Chondrocyte (in vitro differentiated cells): ENCODE results near the gene IGSF3. TPM values are rescaled to one million over a fixed set of nuclear protein-coding genes. Genes with fewer than 3 reads are reported as not detected.

Experiments used
- DNase-seq: peaks from one replicate; pipeline ENCODE4 v3.0.0; 2021; ENCODE audit warnings: mixed read lengths, low spot score
- H3K27ac Mint-ChIP-seq: one replicate; pipeline ENCODE4 v1.8.0; 2021; ENCODE audit warnings: mild to moderate bottlenecking, moderate library complexity, mixed read lengths; ENCODE audit not compliant: unreplicated experiment
- H3K27me3 Mint-ChIP-seq: 2 replicates; pipeline ENCODE4 v1.8.0; 2021; ENCODE audit warnings: low read depth, mixed read lengths
- H3K36me3 Mint-ChIP-seq: 2 replicates; pipeline ENCODE4 v1.8.0; 2021; ENCODE audit warnings: low read depth, mixed read lengths
- H3K4me1 Mint-ChIP-seq: 2 replicates; pipeline ENCODE4 v1.8.0; 2021; ENCODE audit warnings: low read depth, mild to moderate bottlenecking, mixed read lengths
- H3K4me3 Mint-ChIP-seq: one replicate; pipeline ENCODE4 v1.8.0; 2021; ENCODE audit warnings: mild to moderate bottlenecking, moderate library complexity, mixed read lengths; ENCODE audit not compliant: unreplicated experiment
- H3K9me3 Mint-ChIP-seq: 2 replicates; pipeline ENCODE4 v1.8.0; 2021; ENCODE audit warnings: low read depth, mixed read lengths
- CTCF ChIP-seq: fragments of 200-600 bp; sonication (generic); IDR thresholded peaks from 2 replicates; pipeline ENCODE4 v1.5.0; 2021; ENCODE audit warnings: antibody characterized with exemption, mild to moderate bottlenecking, moderate library complexity
- total RNA-seq: library from RNA; stranded (reverse); gene quantifications from 3 replicates; pipeline ENCODE4 v1.2.1, GENCODE V29; 2021

The IGSF3 gene
- total RNA-seq, 1 donor from 2014 or later = 20.5 TPM

- H3K27me3 Mint-ChIP-seq = no peaks in the 10 kb centered on the region
- no peak overlapping the region for H3K4me3 Mint-ChIP-seq
- no peak for DNase-seq
- no peak for TF ChIP-seq CTCF
- H3K4me1 Mint-ChIP-seq = peaks cover 6% of the 10 kb centered on the region
- no peak overlapping the region for H3K27ac Mint-ChIP-seq
- peaks cover 10% of the 10 kb centered on the region for H3K9me3 Mint-ChIP-seq
- peaks cover 10% of the 10 kb centered on the region for H3K36me3 Mint-ChIP-seq
Measured at GRCh38 chr1:116560704-116561490, 106.6 kb downstream of the IGSF3 start.

DNA sequence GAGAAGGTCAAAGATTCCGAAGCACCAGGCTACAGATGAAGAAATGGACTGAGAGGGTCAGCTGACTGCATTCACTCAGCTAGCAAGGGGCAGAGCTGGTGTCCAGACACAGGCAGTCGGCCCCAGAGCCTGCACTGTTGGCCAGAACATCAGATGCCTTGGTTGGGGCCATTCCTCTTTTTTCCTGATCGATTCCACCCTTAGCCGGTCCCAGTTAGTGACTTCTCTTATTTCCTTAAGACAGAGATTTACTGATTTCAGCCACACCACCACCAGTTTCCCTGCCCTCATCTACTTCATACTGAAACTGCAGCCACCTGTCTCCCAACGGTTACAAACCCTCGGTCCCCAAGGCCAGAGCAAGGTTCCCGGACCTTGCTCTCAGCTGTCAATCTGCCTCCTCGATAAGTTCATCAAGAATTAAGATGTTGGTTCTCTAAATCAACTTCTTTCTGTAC, 108.2 kb downstream of the IGSF3 start:
- Mint-ChIP-seq H3K27ac (no peak overlapping the region), H3K27me3 (no peaks in the 10 kb centered on the region), H3K4me3 (no peak overlapping the region), H3K4me1 (peaks cover 13% of the 10 kb centered on the region), H3K36me3 (peaks cover 6% of the 10 kb centered on the region), H3K9me3 (peaks cover 9% of the 10 kb centered on the region)
- TF ChIP-seq CTCF = no peak
- DNase-seq = no peak

- peaks cover 3% of the 10 kb centered on the region for H3K36me3 Mint-ChIP-seq
- no peak overlapping the region for H3K4me3 Mint-ChIP-seq
- no peak for DNase-seq
- TF ChIP-seq CTCF = no peak
- peaks cover 16% of the 10 kb centered on the region for H3K4me1 Mint-ChIP-seq
- no peak overlapping the region for H3K27ac Mint-ChIP-seq
- peaks cover 3% of the 10 kb centered on the region for H3K9me3 Mint-ChIP-seq
- no peaks in the 10 kb centered on the region for H3K27me3 Mint-ChIP-seq
Measured at GRCh38 chr1:116558571-116558970, 109.0 kb downstream of the IGSF3 start.

DNA sequence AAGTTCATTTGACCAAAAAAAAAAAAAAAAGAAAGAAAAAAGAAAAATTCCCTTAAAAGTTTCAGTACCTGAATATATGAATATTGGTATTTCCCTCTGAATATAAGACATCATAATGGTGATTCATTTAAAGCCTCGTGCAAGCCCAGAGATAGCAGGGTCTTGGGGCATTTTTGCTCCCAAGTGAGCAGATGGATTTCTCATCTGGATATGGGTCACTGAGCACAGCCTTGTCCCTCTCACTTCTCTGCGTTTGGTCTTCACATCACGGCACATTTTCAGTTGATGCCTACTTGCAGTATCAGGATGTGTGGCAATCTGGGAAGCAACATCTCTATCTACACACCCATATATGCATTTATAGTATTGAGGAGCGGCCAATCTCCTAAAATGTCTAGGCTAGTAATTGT, 109.4 kb downstream of the IGSF3 start:
- no peak for TF ChIP-seq CTCF
- Mint-ChIP-seq H3K9me3 (peaks cover 3% of the 10 kb centered on the region), H3K4me1 (peaks cover 20% of the 10 kb centered on the region), H3K27ac (no peak overlapping the region), H3K36me3 (peaks cover 3% of the 10 kb centered on the region), H3K27me3 (no peaks in the 10 kb centered on the region), H3K4me3 (no peak overlapping the region)
- DNase-seq = no peak

GRCh38 chr1:116557323-116557878, 110.1 kb downstream of the IGSF3 start:
- Mint-ChIP-seq H3K27ac (no peak overlapping the region), H3K9me3 (peaks cover 2% of the 10 kb centered on the region)

More at GRCh38 chr1:116557323-116557878, 110.1 kb downstream of the IGSF3 start:
- no peak for TF ChIP-seq CTCF
- Mint-ChIP-seq H3K36me3 (peaks cover 2% of the 10 kb centered on the region), H3K4me3 (no peak overlapping the region), H3K4me1 (peaks cover 20% of the 10 kb centered on the region), H3K27me3 (no peaks in the 10 kb centered on the region)
- no peak for DNase-seq
